A673 (cell line): ENCODE measurements around the gene ADGRA1. TPM values are rescaled to one million over a fixed set of nuclear protein-coding genes. Genes with fewer than 3 reads are reported as not detected.

Experiments used
- BruUV-seq: library from RNA; stranded (reverse); fragments of 400-500 nt; replicated peaks from 2 replicates; lab custom pipeline; 2021; lab: Mats Ljungman, UMichigan
- CTCF ChIA-PET: fragments of 300-600 bp; sonication (Branson Sonifier 250); formaldehyde crosslinking; loops from one replicate; lab custom pipeline; 2022; ENCODE audit warnings: antibody characterized with exemption; lab: Charles Lee
- POLR2A ChIA-PET: fragments of 300-600 bp; sonication (Branson Sonifier 250); formaldehyde crosslinking; loops from one replicate; lab custom pipeline; 2022; ENCODE audit warnings: antibody characterized with exemption; ENCODE audit not compliant: low non-redundant PET; lab: Charles Lee
- DNase-seq: peaks from one replicate; pipeline ENCODE4 v3.0.0-alpha.2; 2015; ENCODE audit warnings: low spot score
- H3K27ac ChIP-seq: fragments of 200-600 bp; sonication (generic); 2 replicates; pipeline ENCODE4 v1.5.1; 2016; ENCODE audit warnings: mixed run types, low read depth, mild to moderate bottlenecking, mixed read lengths, antibody characterized with exemption, low read length; ENCODE audit not compliant: poor library complexity, severe bottlenecking
- H3K27me3 ChIP-seq: fragments of 200-600 bp; sonication (generic); replicated peaks from 2 replicates; pipeline ENCODE4 v1.6.1; 2017; ENCODE audit warnings: mixed run types, low read depth, mild to moderate bottlenecking, mixed read lengths, antibody characterized with exemption, low read length; ENCODE audit not compliant: insufficient read depth, poor library complexity
- H3K36me3 ChIP-seq: fragments of 200-600 bp; sonication (generic); 2 replicates; pipeline ENCODE4 v1.6.1; 2016; ENCODE audit warnings: mixed run types, mild to moderate bottlenecking, mixed read lengths, antibody characterized with exemption, low read length; ENCODE audit not compliant: insufficient read depth, poor library complexity, severe bottlenecking
- H3K4me1 ChIP-seq: fragments of 200-600 bp; sonication (generic); 2 replicates; pipeline ENCODE4 v1.6.1; 2017; ENCODE audit warnings: mixed run types, mild to moderate bottlenecking, mixed read lengths, antibody characterized with exemption, low read length; ENCODE audit not compliant: insufficient read depth, poor library complexity, severe bottlenecking
- H3K4me3 ChIP-seq: fragments of 200-600 bp; sonication (generic); 2 replicates; pipeline ENCODE4 v1.5.1; 2016; ENCODE audit warnings: low read depth, mixed run types, mild to moderate bottlenecking, mixed read lengths, low read length; ENCODE audit not compliant: poor library complexity, severe bottlenecking
- H3K9me3 ChIP-seq: fragments of 200-600 bp; sonication (generic); 2 replicates; pipeline ENCODE4 v1.6.1; 2016; ENCODE audit warnings: mixed run types, low read depth, mild to moderate bottlenecking, mixed read lengths, antibody characterized with exemption, low read length; ENCODE audit not compliant: poor library complexity, severe bottlenecking
- CTCF ChIP-seq: fragments of 300-800, 200-600 bp; sonication (generic); conservative IDR thresholded peaks from 2 replicates; pipeline ENCODE4 v1.5.1; 2017; ENCODE audit warnings: low read depth, mild to moderate bottlenecking, antibody characterized with exemption, low read length, moderate library complexity, mixed read lengths
- EZH2 ChIP-seq: fragments of 200-600 bp; sonication (generic); IDR thresholded peaks from 2 replicates; pipeline ENCODE4 v1.6.1; 2017; ENCODE audit warnings: borderline replicate concordance, low read depth, mild to moderate bottlenecking, mixed read lengths, antibody characterized with exemption, low read length; ENCODE audit not compliant: poor library complexity, severe bottlenecking
- intact Hi-C: fragments of 100-400 bp; cut with micrococcal nuclease; formaldehyde crosslinking; loops from one replicate; pipeline ENCODE4 v1.10.0; 2022; ENCODE audit not compliant: unreplicated experiment
- total RNA-seq: library from RNA; stranded (reverse); gene quantifications from 2 replicates; pipeline ENCODE4 v1.2.3, GENCODE V29; 2021

ADGRA1 gene
- total RNA-seq, 1 experiment from 2014 or later = 0.82 TPM

- TF ChIP-seq EZH2 (no peak), CTCF (no peak)
- DNase-seq = no peak
- Histone ChIP-seq H3K4me3 (no peak overlapping the region), H3K27ac (no peak overlapping the region), H3K4me1 (peaks cover 12% of the 10 kb centered on the region), H3K27me3 (peaks cover 58% of the 10 kb centered on the region), H3K36me3 (no peaks in the 10 kb centered on the region), H3K9me3 (no peaks in the 10 kb centered on the region)
- no TSS peak for BruUV-seq
- intact Hi-C loops = no loop called here
- CTCF ChIA-PET = no interaction called here
- POLR2A ChIA-PET = no interaction called here
Observed at GRCh38 chr10:133158437-133158755, 70.7 kb downstream of the ADGRA1 start.

GRCh38 chr10:133158756-133159610 lies 71.3 kb downstream of the ADGRA1 start:
- POLR2A ChIA-PET = no interaction called here
- BruUV-seq = no TSS peak
- intact Hi-C loops = no loop called here
- peaks cover 57% of the 10 kb centered on the region for H3K27me3 ChIP-seq
- no peaks in the 10 kb centered on the region for H3K36me3 ChIP-seq
- CTCF ChIA-PET = no interaction called here
- peaks cover 12% of the 10 kb centered on the region for H3K4me1 ChIP-seq
- no peak overlapping the region for H3K27ac ChIP-seq
- H3K4me3 ChIP-seq = no peak overlapping the region
- peak; percentile 36 for DNase-seq
- no peak for TF ChIP-seq EZH2
- TF ChIP-seq CTCF = no peak
- no peaks in the 10 kb centered on the region for H3K9me3 ChIP-seq

- ChIA-PET POLR2A (no interaction called here), CTCF (no interaction called here)
- Histone ChIP-seq H3K4me1 (peaks cover 12% of the 10 kb centered on the region), H3K9me3 (no peaks in the 10 kb centered on the region), H3K4me3 (no peak overlapping the region), H3K27me3 (peaks cover 53% of the 10 kb centered on the region), H3K36me3 (no peaks in the 10 kb centered on the region), H3K27ac (no peak overlapping the region)
- BruUV-seq = no TSS peak
- TF ChIP-seq EZH2 (no peak), CTCF (no peak)
- intact Hi-C loops = no loop called here
- DNase-seq = no peak
Observed at GRCh38 chr10:133159611-133159949, 71.9 kb downstream of the ADGRA1 start.
